Panc1 (cell line): ENCODE measurements around the gene EGFLAM.

ENCODE experiments used
- POLR2AphosphoS5 ChIP-seq: IDR thresholded peaks from 2 replicates; pipeline ENCODE4 v1.6.1; 2012; ENCODE audit warnings: mild to moderate bottlenecking, low read depth, low read length, moderate library complexity
- TCF7L2 ChIP-seq: IDR thresholded peaks from 2 replicates; pipeline ENCODE4 v1.6.1; 2011; ENCODE audit warnings: mild to moderate bottlenecking, low read depth, low read length, inconsistent platforms
- TF ChIP-seq, protein P1 (sequence below): fragments of 450-650 bp; IDR thresholded peaks from 2 replicates; pipeline ENCODE4 v1.5.1; 2017; ENCODE audit warnings: mild to moderate bottlenecking
- TF ChIP-seq, protein P2 (sequence below), 2 experiments: IDR thresholded peaks; 2 replicates each; pipeline ENCODE4 v1.6.1; 2011 to 2012; ENCODE audit warnings: low read depth in 2 of 2, control low read depth in 1 of 2, low read length in 1 of 2, mild to moderate bottlenecking in 1 of 2, moderate library complexity in 1 of 2; ENCODE audit not compliant: insufficient read depth in 1 of 2

- TF ChIP-seq, protein P1, sequence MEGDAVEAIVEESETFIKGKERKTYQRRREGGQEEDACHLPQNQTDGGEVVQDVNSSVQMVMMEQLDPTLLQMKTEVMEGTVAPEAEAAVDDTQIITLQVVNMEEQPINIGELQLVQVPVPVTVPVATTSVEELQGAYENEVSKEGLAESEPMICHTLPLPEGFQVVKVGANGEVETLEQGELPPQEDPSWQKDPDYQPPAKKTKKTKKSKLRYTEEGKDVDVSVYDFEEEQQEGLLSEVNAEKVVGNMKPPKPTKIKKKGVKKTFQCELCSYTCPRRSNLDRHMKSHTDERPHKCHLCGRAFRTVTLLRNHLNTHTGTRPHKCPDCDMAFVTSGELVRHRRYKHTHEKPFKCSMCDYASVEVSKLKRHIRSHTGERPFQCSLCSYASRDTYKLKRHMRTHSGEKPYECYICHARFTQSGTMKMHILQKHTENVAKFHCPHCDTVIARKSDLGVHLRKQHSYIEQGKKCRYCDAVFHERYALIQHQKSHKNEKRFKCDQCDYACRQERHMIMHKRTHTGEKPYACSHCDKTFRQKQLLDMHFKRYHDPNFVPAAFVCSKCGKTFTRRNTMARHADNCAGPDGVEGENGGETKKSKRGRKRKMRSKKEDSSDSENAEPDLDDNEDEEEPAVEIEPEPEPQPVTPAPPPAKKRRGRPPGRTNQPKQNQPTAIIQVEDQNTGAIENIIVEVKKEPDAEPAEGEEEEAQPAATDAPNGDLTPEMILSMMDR: no peak
- TF ChIP-seq POLR2AphosphoS5 (no peak), TCF7L2 (no peak)
- TF ChIP-seq, protein P2, sequence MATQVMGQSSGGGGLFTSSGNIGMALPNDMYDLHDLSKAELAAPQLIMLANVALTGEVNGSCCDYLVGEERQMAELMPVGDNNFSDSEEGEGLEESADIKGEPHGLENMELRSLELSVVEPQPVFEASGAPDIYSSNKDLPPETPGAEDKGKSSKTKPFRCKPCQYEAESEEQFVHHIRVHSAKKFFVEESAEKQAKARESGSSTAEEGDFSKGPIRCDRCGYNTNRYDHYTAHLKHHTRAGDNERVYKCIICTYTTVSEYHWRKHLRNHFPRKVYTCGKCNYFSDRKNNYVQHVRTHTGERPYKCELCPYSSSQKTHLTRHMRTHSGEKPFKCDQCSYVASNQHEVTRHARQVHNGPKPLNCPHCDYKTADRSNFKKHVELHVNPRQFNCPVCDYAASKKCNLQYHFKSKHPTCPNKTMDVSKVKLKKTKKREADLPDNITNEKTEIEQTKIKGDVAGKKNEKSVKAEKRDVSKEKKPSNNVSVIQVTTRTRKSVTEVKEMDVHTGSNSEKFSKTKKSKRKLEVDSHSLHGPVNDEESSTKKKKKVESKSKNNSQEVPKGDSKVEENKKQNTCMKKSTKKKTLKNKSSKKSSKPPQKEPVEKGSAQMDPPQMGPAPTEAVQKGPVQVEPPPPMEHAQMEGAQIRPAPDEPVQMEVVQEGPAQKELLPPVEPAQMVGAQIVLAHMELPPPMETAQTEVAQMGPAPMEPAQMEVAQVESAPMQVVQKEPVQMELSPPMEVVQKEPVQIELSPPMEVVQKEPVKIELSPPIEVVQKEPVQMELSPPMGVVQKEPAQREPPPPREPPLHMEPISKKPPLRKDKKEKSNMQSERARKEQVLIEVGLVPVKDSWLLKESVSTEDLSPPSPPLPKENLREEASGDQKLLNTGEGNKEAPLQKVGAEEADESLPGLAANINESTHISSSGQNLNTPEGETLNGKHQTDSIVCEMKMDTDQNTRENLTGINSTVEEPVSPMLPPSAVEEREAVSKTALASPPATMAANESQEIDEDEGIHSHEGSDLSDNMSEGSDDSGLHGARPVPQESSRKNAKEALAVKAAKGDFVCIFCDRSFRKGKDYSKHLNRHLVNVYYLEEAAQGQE (IDR thresholded peaks at IDR 0.05; ENCODE audit: insufficient read depth in 1 of 2, low read depth in 2 of 2, low read length in 1 of 2): no peak
Measured at GRCh38 chr5:38479315-38479904, 221.1 kb downstream of the EGFLAM start.
